ENCODE measurements around the gene TAF11. TPM values are rescaled to one million over a fixed set of nuclear protein-coding genes. Genes with fewer than 3 reads are reported as not detected.

Gene TAF11
- total RNA-seq, 1 experiment from 2014 or later: 44.1 TPM

DNA sequence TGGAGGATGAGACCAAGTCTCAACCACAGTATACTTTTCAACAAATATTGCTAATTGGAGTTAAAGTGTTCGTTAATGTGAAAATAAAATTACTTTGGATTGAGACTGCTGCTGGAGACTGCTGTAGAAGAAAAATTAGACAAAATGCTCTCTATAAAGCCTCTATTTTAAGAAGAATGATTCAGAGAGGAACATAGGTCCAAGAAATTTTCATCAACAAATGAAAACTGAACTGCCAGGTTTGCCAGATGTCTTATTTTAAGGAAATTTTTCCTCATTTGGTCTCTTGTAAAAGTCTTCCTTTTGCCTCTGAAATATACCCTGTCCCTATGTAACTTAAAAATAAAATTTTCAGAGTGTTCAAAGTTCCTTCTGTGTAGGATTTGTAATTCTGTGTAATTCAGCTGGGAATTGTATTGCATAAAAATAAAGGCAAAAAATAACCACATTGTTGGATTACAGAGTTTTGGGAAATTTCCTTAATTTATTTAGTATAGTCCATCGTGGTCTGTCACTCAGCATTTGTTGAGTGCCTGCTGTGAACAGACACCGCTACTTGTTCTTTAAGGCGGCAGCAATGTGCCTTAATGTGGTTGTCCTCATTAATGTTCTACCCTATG is 28.6 kb upstream of the TAF11 start:
- DNase-seq (ENCODE audit: low spot score): no peak
- H3K9me3 Mint-ChIP-seq: no peaks in the 10 kb centered on the region
- CTCF ChIA-PET: no interaction called here
- H3K27ac Mint-ChIP-seq: no peak overlapping the region
- no peaks in the 10 kb centered on the region for H3K27me3 Mint-ChIP-seq (ENCODE audit: low read depth)
- H3K4me1 Mint-ChIP-seq: peaks cover 3% of the 10 kb centered on the region
- no peak overlapping the region for H3K4me3 Mint-ChIP-seq
- TF ChIP-seq, protein P1, sequence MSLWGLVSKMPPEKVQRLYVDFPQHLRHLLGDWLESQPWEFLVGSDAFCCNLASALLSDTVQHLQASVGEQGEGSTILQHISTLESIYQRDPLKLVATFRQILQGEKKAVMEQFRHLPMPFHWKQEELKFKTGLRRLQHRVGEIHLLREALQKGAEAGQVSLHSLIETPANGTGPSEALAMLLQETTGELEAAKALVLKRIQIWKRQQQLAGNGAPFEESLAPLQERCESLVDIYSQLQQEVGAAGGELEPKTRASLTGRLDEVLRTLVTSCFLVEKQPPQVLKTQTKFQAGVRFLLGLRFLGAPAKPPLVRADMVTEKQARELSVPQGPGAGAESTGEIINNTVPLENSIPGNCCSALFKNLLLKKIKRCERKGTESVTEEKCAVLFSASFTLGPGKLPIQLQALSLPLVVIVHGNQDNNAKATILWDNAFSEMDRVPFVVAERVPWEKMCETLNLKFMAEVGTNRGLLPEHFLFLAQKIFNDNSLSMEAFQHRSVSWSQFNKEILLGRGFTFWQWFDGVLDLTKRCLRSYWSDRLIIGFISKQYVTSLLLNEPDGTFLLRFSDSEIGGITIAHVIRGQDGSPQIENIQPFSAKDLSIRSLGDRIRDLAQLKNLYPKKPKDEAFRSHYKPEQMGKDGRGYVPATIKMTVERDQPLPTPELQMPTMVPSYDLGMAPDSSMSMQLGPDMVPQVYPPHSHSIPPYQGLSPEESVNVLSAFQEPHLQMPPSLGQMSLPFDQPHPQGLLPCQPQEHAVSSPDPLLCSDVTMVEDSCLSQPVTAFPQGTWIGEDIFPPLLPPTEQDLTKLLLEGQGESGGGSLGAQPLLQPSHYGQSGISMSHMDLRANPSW (CRISPR knock-in tag; conservative IDR thresholded peaks at IDR 0.05; ENCODE audit: low read depth): no peak
- TF ChIP-seq PRRX2 (CRISPR knock-in tag; IDR thresholded peaks at IDR 0.05): no peak
- no peak for TF ChIP-seq IRF2 (CRISPR knock-in tag; IDR thresholded peaks at IDR 0.05; ENCODE audit: borderline replicate concordance, low read depth)
- TF ChIP-seq SOX15 (CRISPR knock-in tag; IDR thresholded peaks at IDR 0.05): no peak
- TF ChIP-seq, protein P2, sequence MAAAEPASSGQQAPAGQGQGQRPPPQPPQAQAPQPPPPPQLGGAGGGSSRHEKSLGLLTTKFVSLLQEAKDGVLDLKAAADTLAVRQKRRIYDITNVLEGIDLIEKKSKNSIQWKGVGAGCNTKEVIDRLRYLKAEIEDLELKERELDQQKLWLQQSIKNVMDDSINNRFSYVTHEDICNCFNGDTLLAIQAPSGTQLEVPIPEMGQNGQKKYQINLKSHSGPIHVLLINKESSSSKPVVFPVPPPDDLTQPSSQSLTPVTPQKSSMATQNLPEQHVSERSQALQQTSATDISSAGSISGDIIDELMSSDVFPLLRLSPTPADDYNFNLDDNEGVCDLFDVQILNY (CRISPR knock-in tag; IDR thresholded peaks at IDR 0.05): no peak
- TF ChIP-seq, protein P3, sequence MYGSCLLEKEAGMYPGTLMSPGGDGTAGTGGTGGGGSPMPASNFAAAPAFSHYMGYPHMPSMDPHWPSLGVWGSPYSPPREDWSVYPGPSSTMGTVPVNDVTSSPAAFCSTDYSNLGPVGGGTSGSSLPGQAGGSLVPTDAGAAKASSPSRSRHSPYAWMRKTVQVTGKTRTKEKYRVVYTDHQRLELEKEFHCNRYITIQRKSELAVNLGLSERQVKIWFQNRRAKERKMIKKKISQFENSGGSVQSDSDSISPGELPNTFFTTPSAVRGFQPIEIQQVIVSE (CRISPR knock-in tag; IDR thresholded peaks at IDR 0.05; ENCODE audit: borderline replicate concordance): no peak
- TF ChIP-seq, protein P4, sequence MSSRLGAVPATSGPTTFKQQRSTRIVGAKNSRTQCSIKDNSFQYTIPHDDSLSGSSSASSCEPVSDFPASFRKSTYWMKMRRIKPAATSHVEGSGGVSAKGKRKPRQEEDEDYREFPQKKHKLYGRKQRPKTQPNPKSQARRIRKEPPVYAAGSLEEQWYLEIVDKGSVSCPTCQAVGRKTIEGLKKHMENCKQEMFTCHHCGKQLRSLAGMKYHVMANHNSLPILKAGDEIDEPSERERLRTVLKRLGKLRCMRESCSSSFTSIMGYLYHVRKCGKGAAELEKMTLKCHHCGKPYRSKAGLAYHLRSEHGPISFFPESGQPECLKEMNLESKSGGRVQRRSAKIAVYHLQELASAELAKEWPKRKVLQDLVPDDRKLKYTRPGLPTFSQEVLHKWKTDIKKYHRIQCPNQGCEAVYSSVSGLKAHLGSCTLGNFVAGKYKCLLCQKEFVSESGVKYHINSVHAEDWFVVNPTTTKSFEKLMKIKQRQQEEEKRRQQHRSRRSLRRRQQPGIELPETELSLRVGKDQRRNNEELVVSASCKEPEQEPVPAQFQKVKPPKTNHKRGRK (CRISPR knock-in tag; IDR thresholded peaks at IDR 0.05; ENCODE audit: borderline replicate concordance): no peak
- no peak for TF ChIP-seq SP1 (CRISPR knock-in tag; conservative IDR thresholded peaks at IDR 0.05)
- TF ChIP-seq, protein P5, sequence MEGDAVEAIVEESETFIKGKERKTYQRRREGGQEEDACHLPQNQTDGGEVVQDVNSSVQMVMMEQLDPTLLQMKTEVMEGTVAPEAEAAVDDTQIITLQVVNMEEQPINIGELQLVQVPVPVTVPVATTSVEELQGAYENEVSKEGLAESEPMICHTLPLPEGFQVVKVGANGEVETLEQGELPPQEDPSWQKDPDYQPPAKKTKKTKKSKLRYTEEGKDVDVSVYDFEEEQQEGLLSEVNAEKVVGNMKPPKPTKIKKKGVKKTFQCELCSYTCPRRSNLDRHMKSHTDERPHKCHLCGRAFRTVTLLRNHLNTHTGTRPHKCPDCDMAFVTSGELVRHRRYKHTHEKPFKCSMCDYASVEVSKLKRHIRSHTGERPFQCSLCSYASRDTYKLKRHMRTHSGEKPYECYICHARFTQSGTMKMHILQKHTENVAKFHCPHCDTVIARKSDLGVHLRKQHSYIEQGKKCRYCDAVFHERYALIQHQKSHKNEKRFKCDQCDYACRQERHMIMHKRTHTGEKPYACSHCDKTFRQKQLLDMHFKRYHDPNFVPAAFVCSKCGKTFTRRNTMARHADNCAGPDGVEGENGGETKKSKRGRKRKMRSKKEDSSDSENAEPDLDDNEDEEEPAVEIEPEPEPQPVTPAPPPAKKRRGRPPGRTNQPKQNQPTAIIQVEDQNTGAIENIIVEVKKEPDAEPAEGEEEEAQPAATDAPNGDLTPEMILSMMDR (IDR thresholded peaks at IDR 0.05): no peak
- no peak for TF ChIP-seq CBFB (CRISPR knock-in tag; IDR thresholded peaks at IDR 0.05; ENCODE audit: low read depth)
- TF ChIP-seq KAT7 (CRISPR knock-in tag; IDR thresholded peaks at IDR 0.05; ENCODE audit: borderline replicate concordance): no peak
- no peak for TF ChIP-seq ZNF423 (CRISPR knock-in tag; IDR thresholded peaks at IDR 0.05)
- no peak for TF ChIP-seq GTF2I (CRISPR knock-in tag; conservative IDR thresholded peaks at IDR 0.05)
- no peak for TF ChIP-seq NR2C2 (CRISPR knock-in tag; IDR thresholded peaks at IDR 0.05)
- TF ChIP-seq, protein P6, sequence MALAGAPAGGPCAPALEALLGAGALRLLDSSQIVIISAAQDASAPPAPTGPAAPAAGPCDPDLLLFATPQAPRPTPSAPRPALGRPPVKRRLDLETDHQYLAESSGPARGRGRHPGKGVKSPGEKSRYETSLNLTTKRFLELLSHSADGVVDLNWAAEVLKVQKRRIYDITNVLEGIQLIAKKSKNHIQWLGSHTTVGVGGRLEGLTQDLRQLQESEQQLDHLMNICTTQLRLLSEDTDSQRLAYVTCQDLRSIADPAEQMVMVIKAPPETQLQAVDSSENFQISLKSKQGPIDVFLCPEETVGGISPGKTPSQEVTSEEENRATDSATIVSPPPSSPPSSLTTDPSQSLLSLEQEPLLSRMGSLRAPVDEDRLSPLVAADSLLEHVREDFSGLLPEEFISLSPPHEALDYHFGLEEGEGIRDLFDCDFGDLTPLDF (CRISPR knock-in tag; IDR thresholded peaks at IDR 0.05): no peak
- H3K36me3 Mint-ChIP-seq: peaks cover 5% of the 10 kb centered on the region; the same call in 1 of the 2 replicates
- no peak for ATAC-seq
- POLR2A ChIA-PET: no interaction called here

DNA sequence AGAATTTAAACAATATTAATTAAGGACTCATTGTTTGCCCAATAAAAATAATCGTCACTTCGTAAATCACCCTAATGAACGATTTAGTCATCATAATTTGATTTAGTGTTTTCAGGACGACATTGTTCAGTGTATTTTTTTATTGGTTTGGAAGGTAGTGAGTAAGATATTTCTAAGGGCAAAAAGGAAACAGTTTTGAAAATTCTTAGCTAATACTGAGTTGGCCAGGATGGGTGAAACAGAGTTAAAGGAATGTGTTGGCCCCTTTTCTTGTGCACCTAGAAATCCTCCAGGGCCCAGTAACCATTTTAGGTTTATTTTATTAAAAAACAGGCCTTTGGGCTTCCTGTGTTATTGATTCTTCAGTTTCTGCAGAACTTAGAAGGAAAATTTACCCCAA is 26.5 kb upstream of the TAF11 start:
- Mint-ChIP-seq H3K9me3 (no peaks in the 10 kb centered on the region), H3K36me3 (peaks cover 5% of the 10 kb centered on the region; the same call in 1 of the 2 replicates), H3K27me3 (ENCODE audit: low read depth) (no peaks in the 10 kb centered on the region), H3K4me1 (peaks cover 17% of the 10 kb centered on the region), H3K4me3 (no peak overlapping the region), H3K27ac (no peak overlapping the region)
- CTCF ChIA-PET: interaction anchor here (0.9 kb wide), 1 partner anchor 59 kb away, joined by 3 read pairs; no protein-coding TSS in a partner anchor
- TF ChIP-seq ZNF317 (CRISPR knock-in tag; IDR thresholded peaks at IDR 0.05; ENCODE audit: borderline replicate concordance, low read depth) (no peak), NFE2L1 (CRISPR knock-in tag; IDR thresholded peaks at IDR 0.05) (no peak), SMAD3 (CRISPR knock-in tag; IDR thresholded peaks at IDR 0.05; ENCODE audit: borderline replicate concordance) (no peak), NR1H2 (CRISPR knock-in tag; IDR thresholded peaks at IDR 0.05) (no peak), FOXK1 (CRISPR knock-in tag; IDR thresholded peaks at IDR 0.05) (no peak), SP1 (CRISPR knock-in tag; conservative IDR thresholded peaks at IDR 0.05) (no peak), ZNF263 (CRISPR knock-in tag; IDR thresholded peaks at IDR 0.05; ENCODE audit: low read depth) (no peak)
- TF ChIP-seq, protein P7, sequence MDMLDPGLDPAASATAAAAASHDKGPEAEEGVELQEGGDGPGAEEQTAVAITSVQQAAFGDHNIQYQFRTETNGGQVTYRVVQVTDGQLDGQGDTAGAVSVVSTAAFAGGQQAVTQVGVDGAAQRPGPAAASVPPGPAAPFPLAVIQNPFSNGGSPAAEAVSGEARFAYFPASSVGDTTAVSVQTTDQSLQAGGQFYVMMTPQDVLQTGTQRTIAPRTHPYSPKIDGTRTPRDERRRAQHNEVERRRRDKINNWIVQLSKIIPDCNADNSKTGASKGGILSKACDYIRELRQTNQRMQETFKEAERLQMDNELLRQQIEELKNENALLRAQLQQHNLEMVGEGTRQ (CRISPR knock-in tag; IDR thresholded peaks at IDR 0.05): no peak
- TF ChIP-seq, protein P8, sequence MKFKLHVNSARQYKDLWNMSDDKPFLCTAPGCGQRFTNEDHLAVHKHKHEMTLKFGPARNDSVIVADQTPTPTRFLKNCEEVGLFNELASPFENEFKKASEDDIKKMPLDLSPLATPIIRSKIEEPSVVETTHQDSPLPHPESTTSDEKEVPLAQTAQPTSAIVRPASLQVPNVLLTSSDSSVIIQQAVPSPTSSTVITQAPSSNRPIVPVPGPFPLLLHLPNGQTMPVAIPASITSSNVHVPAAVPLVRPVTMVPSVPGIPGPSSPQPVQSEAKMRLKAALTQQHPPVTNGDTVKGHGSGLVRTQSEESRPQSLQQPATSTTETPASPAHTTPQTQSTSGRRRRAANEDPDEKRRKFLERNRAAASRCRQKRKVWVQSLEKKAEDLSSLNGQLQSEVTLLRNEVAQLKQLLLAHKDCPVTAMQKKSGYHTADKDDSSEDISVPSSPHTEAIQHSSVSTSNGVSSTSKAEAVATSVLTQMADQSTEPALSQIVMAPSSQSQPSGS (CRISPR knock-in tag; IDR thresholded peaks at IDR 0.05; ENCODE audit: borderline replicate concordance, low read depth): no peak
- no peak for ATAC-seq
- DNase-seq (ENCODE audit: low spot score): no peak
- POLR2A ChIA-PET: no interaction called here
